ENCODE measurements around the gene C16orf92.
"Not testable (repeated sequence)": the region's sequence is repeated elsewhere in the genome, so short reads cannot be mapped to it uniquely, and the experiment has no call there.

The C16orf92 gene

DNA sequence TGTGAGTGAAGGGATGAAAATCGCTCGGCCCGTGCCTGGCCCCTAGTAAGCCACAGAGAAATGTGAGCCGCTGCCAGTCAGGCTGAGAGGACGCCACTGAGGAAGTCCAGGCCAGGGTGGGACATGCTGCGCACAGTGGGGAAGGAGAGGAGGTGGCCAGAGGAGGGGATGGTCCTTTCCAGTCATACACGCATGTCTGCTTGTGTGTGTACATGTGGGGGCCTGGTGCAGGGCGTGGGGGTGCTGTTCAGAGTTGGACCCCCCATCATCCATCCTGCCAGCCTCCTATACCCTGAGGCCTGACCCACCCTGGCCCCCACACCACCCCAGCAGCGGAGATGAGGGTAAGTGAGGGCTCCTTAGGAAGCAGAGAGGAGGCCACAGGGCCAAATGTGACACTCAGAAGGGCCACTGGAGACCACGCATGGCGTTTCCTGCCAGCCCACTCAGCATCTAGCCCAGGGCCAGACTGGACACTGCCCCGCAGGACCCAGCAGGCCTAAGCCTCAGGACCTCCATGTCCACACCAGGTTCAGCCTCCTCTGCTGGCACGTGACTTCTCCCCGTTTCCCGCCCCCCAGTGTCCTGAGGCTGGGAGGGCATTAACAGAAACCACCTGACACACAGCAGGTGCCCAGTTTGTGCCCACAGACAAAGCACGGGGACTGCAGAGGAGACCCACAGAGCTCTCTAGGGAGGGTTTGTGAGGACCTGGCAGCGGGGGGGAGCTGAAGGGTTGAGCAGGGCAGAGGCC is 19.2 kb upstream of the C16orf92 start:
- in situ Hi-C loops (cut with MboI; ENCODE audit: low sequenced_read_pairs): no loop called here

GRCh38 chr16:30004424-30004776 is 18.6 kb upstream of the C16orf92 start:
- in situ Hi-C loops (cut with MboI; ENCODE audit: low sequenced_read_pairs): no loop called here

GRCh38 chr16:30004811-30005242 is 18.2 kb upstream of the C16orf92 start:
- in situ Hi-C loops (cut with MboI; ENCODE audit: low sequenced_read_pairs): no loop called here

- in situ Hi-C loops (cut with MboI; ENCODE audit: low sequenced_read_pairs): no loop called here
These were observed 17.5 kb upstream of the C16orf92 start for GRCh38 chr16:30005341-30006094.

DNA sequence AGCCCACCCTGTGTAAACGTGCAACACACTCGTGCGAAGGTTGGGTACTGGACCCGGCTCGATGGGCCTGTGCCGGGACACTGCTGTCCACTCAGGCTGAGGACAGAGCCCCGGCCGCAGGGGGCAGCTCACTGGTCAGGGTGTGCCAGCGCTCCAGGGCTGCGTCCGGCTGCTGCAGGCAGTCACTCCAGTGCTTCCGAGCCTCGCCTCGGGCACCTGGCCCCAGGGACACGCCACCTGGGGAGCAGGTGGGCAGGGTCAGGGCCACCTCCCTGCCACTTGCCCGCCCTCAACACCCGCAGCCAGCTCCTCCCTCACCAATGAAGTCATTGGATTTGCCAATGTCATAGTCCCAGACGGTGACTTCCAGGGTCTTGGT is 16.9 kb upstream of the C16orf92 start:
- in situ Hi-C loops (cut with MboI; ENCODE audit: low sequenced_read_pairs): no loop called here

DNA sequence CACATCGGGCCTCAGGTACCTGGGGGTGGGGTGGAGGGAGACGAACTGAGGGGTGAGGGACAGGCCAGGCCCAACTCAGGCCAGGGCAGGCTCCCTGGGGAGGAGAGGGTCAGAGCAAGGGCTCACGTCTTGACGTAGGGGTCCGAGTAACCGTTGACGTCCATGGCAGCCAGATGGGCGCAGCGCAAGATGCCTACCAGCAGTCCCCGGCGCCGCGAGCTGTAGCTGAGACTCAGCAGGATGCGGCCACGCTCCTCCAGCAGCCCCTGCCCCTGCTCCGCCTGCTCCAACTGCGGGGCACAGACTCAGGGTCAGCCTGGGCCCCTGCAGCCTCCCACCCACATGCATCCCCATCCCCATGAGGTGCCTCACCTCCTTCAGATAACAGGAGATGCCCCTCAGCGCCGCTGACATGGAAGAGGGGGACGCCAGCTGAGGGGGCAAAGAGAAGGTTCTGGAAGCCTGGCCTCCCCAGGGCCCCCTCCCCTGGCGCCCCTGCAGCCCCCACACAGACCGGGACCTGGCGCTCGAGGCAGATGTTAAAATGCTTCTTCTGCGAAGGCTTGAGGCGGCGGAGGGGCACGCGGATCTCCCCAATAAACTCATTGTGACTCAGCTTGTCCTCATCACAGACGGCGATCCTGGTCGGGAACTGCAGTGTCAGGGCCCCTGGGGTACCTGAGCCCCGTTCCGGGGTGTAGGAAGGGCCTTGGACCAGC is 16.2 kb upstream of the C16orf92 start:
- in situ Hi-C loops (cut with MboI; ENCODE audit: low sequenced_read_pairs): no loop called here

DNA sequence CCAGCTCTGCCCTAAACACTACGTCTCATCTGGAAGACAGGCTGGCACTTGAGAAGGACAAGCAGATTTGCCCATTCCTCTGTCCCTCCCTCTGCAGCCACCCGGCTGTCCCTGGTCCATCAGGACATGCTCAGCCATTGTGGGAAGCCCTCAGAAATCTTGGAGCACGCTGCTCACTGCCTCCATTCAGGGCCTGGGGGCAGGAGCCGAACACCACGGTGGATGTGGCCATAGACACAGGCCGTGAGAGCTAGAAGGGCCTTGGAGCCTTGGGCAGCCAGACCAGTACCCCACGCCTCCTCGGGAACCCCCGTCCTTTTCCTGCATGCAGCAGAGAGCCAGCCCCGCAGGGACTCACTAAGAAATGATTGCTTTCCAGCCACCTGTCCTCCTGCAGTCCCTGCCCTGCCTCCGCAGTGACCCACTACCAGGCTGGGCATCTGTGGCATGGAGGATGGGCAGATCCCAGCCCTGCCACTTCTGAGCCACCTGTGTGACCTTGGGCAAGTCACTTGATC is 15.6 kb upstream of the C16orf92 start:
- in situ Hi-C loops (cut with MboI; ENCODE audit: low sequenced_read_pairs): no loop called here

DNA sequence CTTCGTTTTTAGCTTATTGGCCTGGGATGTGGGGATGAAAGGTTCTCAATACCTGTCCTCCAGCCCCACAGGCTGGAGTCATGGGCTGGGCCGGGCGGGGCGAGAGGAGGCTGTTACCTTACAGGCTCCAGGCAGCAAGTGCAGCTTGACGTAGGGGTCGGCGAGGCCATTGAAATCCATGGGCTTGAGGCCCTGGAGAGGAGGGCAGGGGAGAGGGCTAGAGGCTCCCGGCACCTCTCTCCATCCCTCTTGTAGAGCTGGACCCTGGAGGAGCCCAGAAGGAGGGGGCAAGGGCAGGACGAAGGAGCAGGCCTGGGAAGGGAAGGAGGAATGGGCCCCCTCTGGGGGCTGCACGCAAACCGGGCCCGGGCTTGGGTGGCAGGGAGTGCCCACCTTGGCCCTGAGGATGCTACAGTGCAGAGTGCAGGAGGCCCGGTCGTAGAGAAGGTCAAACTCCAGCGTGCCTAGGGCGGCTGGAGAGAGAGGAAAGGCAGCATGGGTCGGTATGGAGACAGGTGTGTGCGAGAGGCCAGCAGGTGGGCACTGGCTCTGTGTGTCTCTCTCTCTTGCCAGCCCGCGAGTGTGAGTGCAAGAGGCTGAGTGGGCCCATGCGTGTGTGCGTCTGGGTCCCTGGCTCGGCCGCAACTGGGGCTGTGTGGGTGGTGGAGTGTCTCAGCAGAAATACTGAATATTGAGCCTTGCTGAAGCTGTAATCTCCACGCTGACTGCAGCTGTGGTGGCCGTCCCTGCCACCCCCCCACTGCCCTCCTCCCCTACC is 13.7 kb upstream of the C16orf92 start:
- in situ Hi-C loops (cut with MboI; ENCODE audit: low sequenced_read_pairs): no loop called here

GRCh38 chr16:30009990-30010843 is 12.8 kb upstream of the C16orf92 start:
- in situ Hi-C loops (cut with MboI; ENCODE audit: low sequenced_read_pairs): no loop called here

DNA sequence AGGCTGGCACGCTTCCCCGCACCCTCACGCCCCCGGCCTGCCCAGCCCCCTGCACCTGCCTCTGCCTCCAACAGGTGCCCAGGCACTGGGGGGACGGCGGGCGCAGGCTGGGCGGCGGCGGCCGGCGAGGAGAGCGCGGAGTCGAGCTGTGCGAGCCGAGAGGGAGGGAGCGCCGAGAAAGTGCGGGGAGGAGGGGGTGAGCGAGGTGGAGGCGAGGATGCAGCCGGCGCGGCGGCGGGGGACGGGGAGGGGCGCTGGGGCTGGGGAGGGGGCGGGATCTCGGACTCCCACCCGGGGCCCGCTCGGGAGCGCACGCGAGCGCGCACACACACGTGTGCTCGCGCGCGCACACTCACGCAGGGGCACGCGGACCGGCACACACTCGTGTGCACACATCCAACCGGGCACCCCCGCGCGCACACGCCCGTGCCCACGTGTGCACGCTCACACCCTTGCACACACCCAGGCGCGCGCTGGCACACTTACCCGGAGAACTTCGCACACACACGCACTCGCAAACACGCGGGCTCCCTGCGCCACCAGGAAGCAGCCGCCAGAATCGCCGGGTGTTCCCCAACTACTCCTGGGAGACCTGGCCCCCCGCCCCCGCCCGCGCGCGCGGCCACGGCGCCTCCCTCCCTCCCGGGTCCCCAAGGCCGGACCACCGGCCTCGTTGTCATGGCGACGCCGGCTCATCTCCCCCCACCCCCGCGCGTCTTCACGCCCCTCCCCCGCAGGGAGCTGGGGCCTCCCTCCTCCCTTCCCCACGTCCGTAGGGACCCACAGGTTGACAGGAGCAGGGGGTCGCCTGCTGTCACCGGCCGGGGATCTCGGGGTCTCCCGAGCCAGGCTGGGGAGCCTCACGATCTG is 11.9 kb upstream of the C16orf92 start, which contains the start of gene DOC2A:
DOC2A (minus strand) TSS at position 184 of the 870 bp plus-strand sequence. CDS start 805 bp downstream, outside the sequence.
- in situ Hi-C loops (cut with MboI; ENCODE audit: low sequenced_read_pairs): no loop called here

DNA sequence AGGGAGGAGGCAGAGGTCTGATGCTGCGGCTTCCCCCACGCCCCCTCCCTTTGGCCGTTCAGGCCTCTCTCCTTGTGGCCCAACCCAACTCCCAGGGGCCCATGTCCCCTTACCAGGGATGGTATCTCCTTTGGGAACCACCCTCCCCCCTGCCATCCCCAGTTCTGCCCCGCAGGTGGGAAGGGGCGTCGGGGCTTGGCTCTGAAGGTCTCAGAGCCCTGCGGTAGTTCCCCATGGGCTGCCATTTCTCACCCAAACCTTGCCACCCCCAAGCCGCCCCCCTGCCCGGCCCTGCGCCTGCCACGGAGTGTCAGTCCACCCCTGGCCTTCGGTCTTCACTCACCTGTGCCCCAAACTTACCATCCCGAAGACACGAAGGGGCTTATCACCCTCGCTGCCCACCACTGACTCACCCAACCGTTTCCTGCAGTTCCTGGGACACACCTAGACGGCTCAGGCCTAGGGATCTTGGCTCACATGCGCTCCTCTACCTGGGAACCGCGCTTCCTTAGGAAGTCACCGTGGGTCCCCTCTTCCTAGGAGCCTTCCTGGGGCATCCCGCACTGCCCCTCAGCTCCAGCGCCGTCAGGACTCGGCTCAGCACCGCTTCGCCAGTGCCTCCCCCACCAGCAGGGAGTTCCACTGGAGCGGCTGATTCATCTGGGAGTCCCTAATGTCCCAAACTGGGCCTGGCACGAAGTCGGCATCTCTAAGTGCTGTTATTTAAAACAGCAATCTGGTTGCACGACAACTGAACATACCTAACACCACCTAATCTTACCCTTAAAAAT is 11.1 kb upstream of the C16orf92 start:
- in situ Hi-C loops (cut with MboI; ENCODE audit: low sequenced_read_pairs): no loop called here

DNA sequence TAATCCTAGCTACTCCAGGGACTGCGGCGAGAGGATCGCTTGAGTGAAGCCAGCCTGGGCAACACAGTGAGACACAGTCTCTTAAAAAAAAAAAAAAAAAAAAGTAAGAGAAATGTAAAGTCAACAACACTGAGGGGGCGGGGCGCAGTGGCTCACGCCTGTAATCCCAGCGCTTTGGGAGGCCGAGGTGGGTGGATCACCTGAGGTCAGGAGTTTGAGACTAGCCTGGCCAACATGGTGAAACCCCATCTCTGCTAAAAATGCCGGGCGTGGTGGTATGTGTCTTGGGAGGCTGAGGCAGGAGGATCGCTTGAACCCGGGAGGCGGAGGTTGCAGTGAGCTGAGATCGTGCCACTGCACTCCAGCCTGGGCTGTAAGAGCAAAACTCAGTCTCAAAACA is 10.4 kb upstream of the C16orf92 start:
- in situ Hi-C loops (cut with MboI; ENCODE audit: low sequenced_read_pairs): not testable (repeated sequence)

DNA sequence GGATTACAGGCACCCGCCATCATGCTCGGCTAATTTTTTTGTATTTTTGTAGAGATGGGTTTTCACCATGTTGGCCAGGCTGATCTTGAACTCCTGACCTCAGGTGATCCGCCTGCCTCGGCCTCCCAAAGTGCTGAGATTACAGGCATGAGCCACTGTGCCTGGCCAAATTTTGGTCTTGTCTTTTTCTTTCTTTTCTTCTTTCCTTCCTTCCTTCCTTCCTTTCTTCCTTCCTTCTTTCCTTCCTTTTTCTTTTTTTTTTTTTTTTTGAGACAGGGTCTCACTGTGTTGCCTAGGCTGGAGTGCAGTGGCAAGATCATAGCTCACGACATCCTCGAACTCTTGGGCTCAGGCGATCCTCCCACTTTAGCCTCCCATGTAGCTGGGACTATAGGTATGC is 7.5 kb upstream of the C16orf92 start:
- in situ Hi-C loops (cut with MboI; ENCODE audit: low sequenced_read_pairs): not testable (repeated sequence)

DNA sequence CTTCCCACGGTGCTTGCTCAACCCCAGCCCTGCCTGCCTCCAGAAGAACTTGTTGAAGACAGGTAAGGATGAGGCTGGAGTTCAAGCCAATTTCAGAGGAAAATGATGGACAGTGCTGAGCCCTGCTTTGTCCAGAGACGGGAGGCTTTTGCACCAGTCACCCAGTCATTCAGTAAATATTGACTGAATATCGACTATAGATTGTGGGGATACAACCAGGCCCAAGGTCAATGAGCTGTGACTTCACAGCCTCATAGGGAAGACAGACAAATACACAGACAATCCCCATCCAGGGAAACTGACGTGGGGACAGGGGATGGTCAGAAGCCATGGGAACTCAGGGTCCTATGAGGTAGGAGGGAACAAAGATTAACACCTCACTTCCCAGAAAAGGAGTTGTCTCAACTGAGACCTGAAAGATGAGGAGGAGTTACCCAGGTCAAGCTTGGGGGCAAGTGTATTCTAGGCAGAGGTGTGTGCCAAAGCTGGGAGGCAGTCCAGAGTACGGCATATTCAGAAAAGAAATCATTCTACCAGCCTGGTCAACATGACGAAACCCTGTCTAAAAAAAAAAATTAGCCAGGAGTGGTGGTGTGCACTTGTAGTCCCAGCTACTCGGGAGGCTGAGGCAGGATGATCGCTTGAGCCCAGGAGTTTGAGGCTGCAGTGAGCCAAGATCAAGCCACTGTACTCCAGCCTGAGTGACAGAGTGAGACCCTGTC is 6.3 kb upstream of the C16orf92 start:
- in situ Hi-C loops (cut with MboI; ENCODE audit: low sequenced_read_pairs): no loop called here

DNA sequence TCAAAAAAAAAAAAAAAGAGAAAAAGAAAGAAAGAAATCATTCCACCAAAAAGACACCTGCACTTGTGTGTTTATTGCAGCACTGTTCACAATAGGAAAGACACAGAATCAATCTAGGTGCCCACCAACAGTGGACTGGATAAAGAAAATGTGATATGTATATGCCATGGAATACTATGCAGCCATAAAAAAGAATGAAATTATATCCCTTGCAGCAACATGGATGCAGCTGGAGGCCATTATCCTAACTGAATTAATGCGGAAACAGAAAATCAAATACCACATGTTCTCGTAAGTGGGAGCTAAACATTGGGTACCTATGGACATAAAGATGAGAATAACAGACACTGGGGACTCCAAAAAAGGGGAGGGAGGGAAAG is 5.7 kb upstream of the C16orf92 start:
- in situ Hi-C loops (cut with MboI; ENCODE audit: low sequenced_read_pairs): no loop called here

DNA sequence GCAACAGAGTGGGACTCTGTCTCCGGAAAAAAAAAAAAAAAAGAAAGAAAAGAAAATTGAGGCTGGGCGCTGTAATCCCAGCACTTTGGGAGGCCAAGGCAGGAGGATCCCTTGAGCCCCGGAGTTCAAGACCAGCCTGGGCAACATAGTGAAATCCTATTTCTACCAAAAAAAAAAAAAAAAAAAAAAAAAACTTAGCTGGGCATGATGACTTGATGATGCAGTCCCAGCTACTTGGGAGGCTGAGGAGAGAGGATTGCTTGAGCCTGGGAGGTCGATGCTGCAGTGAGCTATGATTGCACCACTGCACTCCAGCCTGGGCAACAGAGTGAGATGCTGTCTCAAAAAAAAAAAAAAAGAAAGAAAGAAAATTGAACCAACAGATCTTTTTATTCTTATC is 5.1 kb upstream of the C16orf92 start:
- in situ Hi-C loops (cut with MboI; ENCODE audit: low sequenced_read_pairs): not testable (repeated sequence)

- in situ Hi-C loops (cut with MboI; ENCODE audit: low sequenced_read_pairs): no loop called here
These were observed 4.3 kb upstream of the C16orf92 start for GRCh38 chr16:30018731-30019158.

All from HL-60/S4 treated with phorbol 12-myristate 13-acetate at 8.2 ng/mL for 4 days and 3 days (cell line).